ENCODE measurements around the gene LATS2.
"Not testable (repeated sequence)": the region's sequence is repeated elsewhere in the genome, so short reads cannot be mapped to it uniquely, and the experiment has no call there.

The LATS2 gene

DNA sequence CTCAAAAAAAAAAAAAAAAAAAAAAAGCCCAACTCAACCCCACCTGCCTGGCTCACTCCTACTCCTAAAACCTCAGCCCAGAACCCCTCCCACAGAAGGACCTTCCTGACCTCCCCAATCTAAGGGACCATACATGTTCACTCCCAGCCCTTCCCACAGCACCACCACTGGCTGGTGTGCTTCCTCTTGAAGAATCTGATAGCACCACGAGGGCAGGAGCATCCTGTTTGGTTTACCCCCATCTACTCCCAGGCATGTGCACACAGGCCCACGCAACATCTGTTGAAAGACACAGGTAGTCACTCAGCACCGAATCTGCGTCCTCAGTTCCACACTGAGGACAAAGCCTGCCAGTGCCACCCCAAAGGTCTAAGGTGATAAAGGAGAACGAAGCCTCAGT is 8.2 kb downstream of the LATS2 start:
- no peaks in the 10 kb centered on the region for H3K27me3 ChIP-seq (ENCODE audit: insufficient read depth, poor library complexity, severe bottlenecking)
- no peak for TF ChIP-seq POLR2AphosphoS5 (IDR thresholded peaks at IDR 0.05; ENCODE audit: low read depth)
- TF ChIP-seq SPI1 (IDR thresholded peaks at IDR 0.05; ENCODE audit: borderline replicate concordance, low read depth) = no peak
- TF ChIP-seq GABPA (IDR thresholded peaks at IDR 0.05; ENCODE audit: low read depth) = no peak
- TF ChIP-seq CTCF (IDR thresholded peaks at IDR 0.05; ENCODE audit: insufficient read depth, low read length) = no peak
- TF ChIP-seq, protein P1, sequence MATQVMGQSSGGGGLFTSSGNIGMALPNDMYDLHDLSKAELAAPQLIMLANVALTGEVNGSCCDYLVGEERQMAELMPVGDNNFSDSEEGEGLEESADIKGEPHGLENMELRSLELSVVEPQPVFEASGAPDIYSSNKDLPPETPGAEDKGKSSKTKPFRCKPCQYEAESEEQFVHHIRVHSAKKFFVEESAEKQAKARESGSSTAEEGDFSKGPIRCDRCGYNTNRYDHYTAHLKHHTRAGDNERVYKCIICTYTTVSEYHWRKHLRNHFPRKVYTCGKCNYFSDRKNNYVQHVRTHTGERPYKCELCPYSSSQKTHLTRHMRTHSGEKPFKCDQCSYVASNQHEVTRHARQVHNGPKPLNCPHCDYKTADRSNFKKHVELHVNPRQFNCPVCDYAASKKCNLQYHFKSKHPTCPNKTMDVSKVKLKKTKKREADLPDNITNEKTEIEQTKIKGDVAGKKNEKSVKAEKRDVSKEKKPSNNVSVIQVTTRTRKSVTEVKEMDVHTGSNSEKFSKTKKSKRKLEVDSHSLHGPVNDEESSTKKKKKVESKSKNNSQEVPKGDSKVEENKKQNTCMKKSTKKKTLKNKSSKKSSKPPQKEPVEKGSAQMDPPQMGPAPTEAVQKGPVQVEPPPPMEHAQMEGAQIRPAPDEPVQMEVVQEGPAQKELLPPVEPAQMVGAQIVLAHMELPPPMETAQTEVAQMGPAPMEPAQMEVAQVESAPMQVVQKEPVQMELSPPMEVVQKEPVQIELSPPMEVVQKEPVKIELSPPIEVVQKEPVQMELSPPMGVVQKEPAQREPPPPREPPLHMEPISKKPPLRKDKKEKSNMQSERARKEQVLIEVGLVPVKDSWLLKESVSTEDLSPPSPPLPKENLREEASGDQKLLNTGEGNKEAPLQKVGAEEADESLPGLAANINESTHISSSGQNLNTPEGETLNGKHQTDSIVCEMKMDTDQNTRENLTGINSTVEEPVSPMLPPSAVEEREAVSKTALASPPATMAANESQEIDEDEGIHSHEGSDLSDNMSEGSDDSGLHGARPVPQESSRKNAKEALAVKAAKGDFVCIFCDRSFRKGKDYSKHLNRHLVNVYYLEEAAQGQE (IDR thresholded peaks at IDR 0.05; ENCODE audit: insufficient replicate concordance, low read depth) = no peak
- no peak for DNase-seq (ENCODE audit: low read depth in 1 of 2, low spot score in 1 of 2)
- H3K27ac ChIP-seq (replicated peaks) = no peak overlapping the region
- no peak overlapping the region for H3K4me3 ChIP-seq (replicated peaks; ENCODE audit: insufficient read depth, low read length)

GRCh38 chr13:21051675-21052074 is 9.7 kb downstream of the LATS2 start:
- no peaks in the 10 kb centered on the region for H3K27me3 ChIP-seq (ENCODE audit: insufficient read depth, poor library complexity, severe bottlenecking)
- no peak for TF ChIP-seq POLR2AphosphoS5 (IDR thresholded peaks at IDR 0.05; ENCODE audit: low read depth)
- TF ChIP-seq, protein P1 (IDR thresholded peaks at IDR 0.05; ENCODE audit: insufficient replicate concordance, low read depth) = no peak
- no peak for TF ChIP-seq CTCF (IDR thresholded peaks at IDR 0.05; ENCODE audit: insufficient read depth, low read length)
- no peak for TF ChIP-seq SPI1 (IDR thresholded peaks at IDR 0.05; ENCODE audit: borderline replicate concordance, low read depth)
- no peak for TF ChIP-seq GABPA (IDR thresholded peaks at IDR 0.05; ENCODE audit: low read depth)
- H3K4me3 ChIP-seq (replicated peaks; ENCODE audit: insufficient read depth, low read length) = no peak overlapping the region
- no peak for DNase-seq (ENCODE audit: low read depth in 1 of 2, low spot score in 1 of 2)
- no peak overlapping the region for H3K27ac ChIP-seq (replicated peaks)

DNA sequence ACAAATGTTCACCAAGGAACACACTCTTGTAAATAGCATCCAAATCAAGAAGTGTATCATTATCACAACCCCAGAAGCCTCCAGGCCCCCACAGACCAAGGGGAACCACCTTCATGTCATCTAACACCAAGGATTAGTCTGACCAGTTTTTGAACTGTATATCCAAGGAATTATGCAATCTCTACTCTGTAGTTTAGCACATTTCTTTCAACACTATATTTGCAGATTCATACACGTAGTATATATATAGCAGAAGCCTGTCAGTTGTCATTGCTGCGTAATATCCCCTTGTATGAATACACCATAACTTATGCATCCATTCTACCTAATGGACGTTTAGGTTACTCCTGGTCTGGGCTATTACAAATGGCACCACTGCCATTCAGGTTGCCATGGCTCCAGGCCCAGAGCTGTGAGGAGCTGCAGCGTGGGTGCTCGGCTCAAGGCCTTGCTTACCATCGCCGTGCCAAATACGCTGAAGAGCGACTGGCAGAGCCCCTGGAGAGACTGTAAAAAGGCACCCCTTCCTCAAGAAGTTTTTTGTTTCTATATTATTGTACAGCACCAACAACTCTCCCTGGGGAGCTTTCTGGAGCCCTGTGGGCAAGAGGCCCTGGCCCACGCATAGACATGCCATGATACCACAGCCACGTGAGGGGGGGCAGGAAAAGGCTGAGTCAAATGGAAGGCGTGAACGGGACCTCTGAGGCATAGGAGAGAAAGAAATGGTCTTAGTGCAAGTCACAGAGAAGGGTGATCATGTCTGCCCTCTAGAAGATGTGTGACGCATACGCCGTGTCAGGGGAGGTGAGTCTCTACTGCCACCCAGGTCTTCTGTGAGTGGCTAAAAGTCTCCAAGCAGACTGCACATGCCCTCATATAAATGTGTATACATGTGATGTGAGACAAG is 10.8 kb downstream of the LATS2 start:
- peak in 1 of 2 experiments; percentile 31 for DNase-seq (ENCODE audit: low read depth in 1 of 2, low spot score in 1 of 2)
- TF ChIP-seq CTCF (IDR thresholded peaks at IDR 0.05; ENCODE audit: insufficient read depth, low read length) (no peak), SPI1 (IDR thresholded peaks at IDR 0.05; ENCODE audit: borderline replicate concordance, low read depth) (no peak), GABPA (IDR thresholded peaks at IDR 0.05; ENCODE audit: low read depth) (no peak), POLR2AphosphoS5 (IDR thresholded peaks at IDR 0.05; ENCODE audit: low read depth) (no peak)
- TF ChIP-seq, protein P1 (IDR thresholded peaks at IDR 0.05; ENCODE audit: insufficient replicate concordance, low read depth) = no peak
- Histone ChIP-seq H3K27ac (replicated peaks) (no peak overlapping the region), H3K4me3 (replicated peaks; ENCODE audit: insufficient read depth, low read length) (no peak overlapping the region), H3K27me3 (ENCODE audit: insufficient read depth, poor library complexity, severe bottlenecking) (no peaks in the 10 kb centered on the region)

DNA sequence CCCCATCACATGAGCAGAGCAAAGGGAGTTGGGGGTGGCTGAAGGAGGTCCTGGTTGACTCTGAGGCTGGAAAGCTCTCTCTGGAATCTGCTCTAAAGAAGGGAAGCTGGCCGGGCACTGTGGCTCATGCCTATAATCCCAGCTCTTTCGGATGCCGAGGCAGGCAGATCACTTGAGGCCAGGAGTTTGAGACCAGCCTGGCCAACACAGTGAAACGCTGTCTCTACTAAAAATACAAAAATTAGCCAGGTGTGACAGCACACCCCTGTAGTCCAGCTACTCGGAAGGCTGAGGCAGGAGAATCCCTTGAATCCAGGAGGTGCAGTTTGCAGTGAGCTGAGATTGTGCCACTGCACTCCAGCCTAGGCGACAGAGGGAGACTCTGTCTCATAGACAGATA is 11.7 kb downstream of the LATS2 start:
- not testable (repeated sequence) for H3K27me3 ChIP-seq (ENCODE audit: insufficient read depth, poor library complexity, severe bottlenecking); H3K4me3 ChIP-seq (replicated peaks; ENCODE audit: insufficient read depth, low read length); H3K27ac ChIP-seq (replicated peaks); DNase-seq (ENCODE audit: low read depth in 1 of 2, low spot score in 1 of 2)
